ENCODE measurements around the gene ALPI.

DNA sequence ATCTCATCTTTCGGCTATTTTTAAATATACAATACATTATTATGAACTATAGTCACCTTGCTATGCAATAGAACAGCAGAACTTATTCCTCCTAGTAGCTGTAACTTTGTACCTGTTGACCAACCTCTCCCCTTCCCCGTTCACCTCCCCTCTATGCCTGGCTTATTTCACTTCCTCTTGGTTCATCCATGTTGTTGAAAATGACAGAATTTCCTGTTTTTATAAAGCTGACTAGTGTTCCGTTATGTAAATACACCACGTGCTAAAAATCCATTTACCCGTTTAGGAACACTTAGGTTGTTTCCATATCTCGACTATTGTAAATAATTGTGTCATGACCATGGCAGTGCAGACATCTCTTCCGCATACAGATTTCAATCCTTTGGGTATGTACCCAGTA lies 10.3 kb downstream of the ALPI start:
- TF ChIP-seq, protein P1, sequence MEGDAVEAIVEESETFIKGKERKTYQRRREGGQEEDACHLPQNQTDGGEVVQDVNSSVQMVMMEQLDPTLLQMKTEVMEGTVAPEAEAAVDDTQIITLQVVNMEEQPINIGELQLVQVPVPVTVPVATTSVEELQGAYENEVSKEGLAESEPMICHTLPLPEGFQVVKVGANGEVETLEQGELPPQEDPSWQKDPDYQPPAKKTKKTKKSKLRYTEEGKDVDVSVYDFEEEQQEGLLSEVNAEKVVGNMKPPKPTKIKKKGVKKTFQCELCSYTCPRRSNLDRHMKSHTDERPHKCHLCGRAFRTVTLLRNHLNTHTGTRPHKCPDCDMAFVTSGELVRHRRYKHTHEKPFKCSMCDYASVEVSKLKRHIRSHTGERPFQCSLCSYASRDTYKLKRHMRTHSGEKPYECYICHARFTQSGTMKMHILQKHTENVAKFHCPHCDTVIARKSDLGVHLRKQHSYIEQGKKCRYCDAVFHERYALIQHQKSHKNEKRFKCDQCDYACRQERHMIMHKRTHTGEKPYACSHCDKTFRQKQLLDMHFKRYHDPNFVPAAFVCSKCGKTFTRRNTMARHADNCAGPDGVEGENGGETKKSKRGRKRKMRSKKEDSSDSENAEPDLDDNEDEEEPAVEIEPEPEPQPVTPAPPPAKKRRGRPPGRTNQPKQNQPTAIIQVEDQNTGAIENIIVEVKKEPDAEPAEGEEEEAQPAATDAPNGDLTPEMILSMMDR (conservative IDR thresholded peaks at IDR 0.05; ENCODE audit: low read length) = no peak
- TF ChIP-seq EZH2phosphoT487 (IDR thresholded peaks at IDR 0.05; ENCODE audit: borderline replicate concordance, low read depth, low read length) = no peak

Measured in OCI-LY7 (cell line).